SU-DHL-6 (cell line): ENCODE results near the gene TPST1.

Source experiments
- H2AFZ ChIP-seq: fragments of 200-600 bp; sonication (generic); 2 replicates; pipeline ENCODE4 v1.6.1; 2014; ENCODE audit warnings: low read depth, mild to moderate bottlenecking, moderate library complexity, mixed read lengths, antibody characterized with exemption, low read length; ENCODE audit not compliant: severe bottlenecking
- H3F3A ChIP-seq: fragments of 200-600 bp; shearing (Covaris generic); 2 replicates; pipeline ENCODE4 v1.6.0; 2016; ENCODE audit warnings: antibody characterized with exemption, mild to moderate bottlenecking; ENCODE audit not compliant: insufficient read depth
- H3K27ac ChIP-seq: fragments of 200-600 bp; sonication (generic); 2 replicates; pipeline ENCODE4 v1.5.1; 2016; ENCODE audit warnings: low read depth, mild to moderate bottlenecking, low read length, moderate library complexity, mixed read lengths
- H3K27me3 ChIP-seq: fragments of 200-600 bp; sonication (generic), shearing (Covaris generic); 2 replicates; pipeline ENCODE4 v1.6.0; 2014; ENCODE audit warnings: mild to moderate bottlenecking, low read length
- H3K36me3 ChIP-seq: fragments of 200-600 bp; sonication (generic); 2 replicates; pipeline ENCODE4 v1.6.1; 2014; ENCODE audit warnings: mild to moderate bottlenecking, low read length, mixed read lengths
- H3K4me2 ChIP-seq: fragments of 300-600, 200-600 bp; shearing (Covaris generic), sonication (generic); 2 replicates; pipeline ENCODE4 v1.6.0; 2014; ENCODE audit warnings: low read length, low read depth, mild to moderate bottlenecking; ENCODE audit not compliant: poor library complexity, severe bottlenecking
- H3K4me3 ChIP-seq: fragments of 200-600 bp; sonication (generic); 2 replicates; pipeline ENCODE4 v1.5.1; 2014; ENCODE audit warnings: antibody characterized with exemption, low read length, mild to moderate bottlenecking, mixed read lengths; ENCODE audit not compliant: insufficient read depth, poor library complexity, severe bottlenecking
- H3K79me2 ChIP-seq: fragments of 200-600 bp; sonication (generic); 2 replicates; pipeline ENCODE4 v1.6.1; 2014; ENCODE audit warnings: mild to moderate bottlenecking, low read length, moderate library complexity; ENCODE audit not compliant: insufficient read depth
- H3K9ac ChIP-seq: fragments of 200-600 bp; sonication (generic); 2 replicates; pipeline ENCODE4 v1.7.0; 2014; ENCODE audit warnings: mild to moderate bottlenecking, low read length
- H3K9me2 ChIP-seq: fragments of 200-600 bp; sonication (generic); replicated peaks from 2 replicates; pipeline ENCODE4 v1.6.1; 2014; ENCODE audit warnings: low read length; ENCODE audit not compliant: insufficient read depth
- H3K9me3 ChIP-seq: fragments of 200-600 bp; sonication (generic); 2 replicates; pipeline ENCODE4 v1.6.1; 2014; ENCODE audit warnings: low read length, mixed read lengths; ENCODE audit not compliant: insufficient read depth
- H4K20me1 ChIP-seq: fragments of 200-600 bp; sonication (generic); 2 replicates; pipeline ENCODE4 v1.6.1; 2014; ENCODE audit warnings: low read depth, mild to moderate bottlenecking, antibody characterized with exemption, low read length, moderate library complexity, mixed read lengths
- EZH2phosphoT487 ChIP-seq: fragments of 200-600 bp; sonication (generic), shearing (Covaris generic); conservative IDR thresholded peaks from 2 replicates; pipeline ENCODE4 v1.6.1; 2018; ENCODE audit warnings: mild to moderate bottlenecking, antibody characterized with exemption, low read length, moderate library complexity, mixed read lengths
- TF ChIP-seq, protein P1 (sequence below): fragments of 200-600 bp; sonication (generic); IDR thresholded peaks from one replicate; pipeline ENCODE4 v1.5.1; 2017; ENCODE audit warnings: antibody characterized with exemption, mild to moderate bottlenecking, low read length, moderate library complexity; ENCODE audit not compliant: insufficient read depth, poor library complexity, severe bottlenecking

TPST1 gene

GRCh38 chr7:66261941-66262340 is 56.8 kb downstream of the TPST1 start:
- Histone ChIP-seq H3K27me3 (no peaks in the 10 kb centered on the region), H3K27ac (no peak overlapping the region), H3K9me3 (peaks cover 36% of the 10 kb centered on the region; the same call in 1 of the 2 replicates), H3K4me3 (no peak overlapping the region), H3K9me2 (no peaks in the 10 kb centered on the region), H3K79me2 (no peaks in the 10 kb centered on the region), H2AFZ (no peak overlapping the region), H3K9ac (no peak overlapping the region), H3K4me2 (no peak overlapping the region), H4K20me1 (0 out of 2 replicates have a peak, but pooled peaks cover 4% of the 10 kb centered on the region), H3K36me3 (0 out of 2 replicates have a peak, but pooled peaks cover 4% of the 10 kb centered on the region), H3F3A (no peaks in the 10 kb centered on the region)
- no peak for TF ChIP-seq EZH2phosphoT487
- TF ChIP-seq, protein P1, sequence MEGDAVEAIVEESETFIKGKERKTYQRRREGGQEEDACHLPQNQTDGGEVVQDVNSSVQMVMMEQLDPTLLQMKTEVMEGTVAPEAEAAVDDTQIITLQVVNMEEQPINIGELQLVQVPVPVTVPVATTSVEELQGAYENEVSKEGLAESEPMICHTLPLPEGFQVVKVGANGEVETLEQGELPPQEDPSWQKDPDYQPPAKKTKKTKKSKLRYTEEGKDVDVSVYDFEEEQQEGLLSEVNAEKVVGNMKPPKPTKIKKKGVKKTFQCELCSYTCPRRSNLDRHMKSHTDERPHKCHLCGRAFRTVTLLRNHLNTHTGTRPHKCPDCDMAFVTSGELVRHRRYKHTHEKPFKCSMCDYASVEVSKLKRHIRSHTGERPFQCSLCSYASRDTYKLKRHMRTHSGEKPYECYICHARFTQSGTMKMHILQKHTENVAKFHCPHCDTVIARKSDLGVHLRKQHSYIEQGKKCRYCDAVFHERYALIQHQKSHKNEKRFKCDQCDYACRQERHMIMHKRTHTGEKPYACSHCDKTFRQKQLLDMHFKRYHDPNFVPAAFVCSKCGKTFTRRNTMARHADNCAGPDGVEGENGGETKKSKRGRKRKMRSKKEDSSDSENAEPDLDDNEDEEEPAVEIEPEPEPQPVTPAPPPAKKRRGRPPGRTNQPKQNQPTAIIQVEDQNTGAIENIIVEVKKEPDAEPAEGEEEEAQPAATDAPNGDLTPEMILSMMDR = no peak

DNA sequence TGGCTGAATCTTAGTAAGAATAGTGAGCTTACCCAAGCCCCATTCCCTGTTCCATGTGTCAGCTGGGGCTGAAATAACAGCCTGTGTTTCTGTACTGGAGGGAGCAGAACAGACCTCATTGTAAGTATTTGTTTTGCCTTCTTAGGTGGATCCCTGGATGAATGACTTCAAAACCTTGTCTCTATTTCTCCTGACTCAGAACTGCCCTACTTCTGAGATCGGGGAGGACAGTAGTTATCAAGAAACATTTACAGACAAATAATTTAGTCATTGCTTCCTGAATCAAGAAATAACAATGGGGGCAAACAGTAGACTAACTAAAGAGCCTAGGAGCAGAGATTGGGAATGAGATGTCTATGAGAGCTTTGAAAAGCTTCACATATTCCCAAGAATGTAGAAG is 58.8 kb downstream of the TPST1 start:
- no peaks in the 10 kb centered on the region for H3K79me2 ChIP-seq
- H3K27ac ChIP-seq = no peak overlapping the region
- no peaks in the 10 kb centered on the region for H3K27me3 ChIP-seq
- H2AFZ ChIP-seq = no peak overlapping the region
- no peaks in the 10 kb centered on the region for H3K9me2 ChIP-seq
- peaks cover 36% of the 10 kb centered on the region; the same call in 1 of the 2 replicates for H3K9me3 ChIP-seq
- no peak overlapping the region for H3K9ac ChIP-seq
- H3K4me2 ChIP-seq = no peak overlapping the region
- H4K20me1 ChIP-seq = no peaks in the 10 kb centered on the region
- H3K36me3 ChIP-seq = 0 out of 2 replicates have a peak, but pooled peaks cover 4% of the 10 kb centered on the region
- H3F3A ChIP-seq = no peaks in the 10 kb centered on the region
- H3K4me3 ChIP-seq = no peak overlapping the region
- no peak for TF ChIP-seq EZH2phosphoT487
- TF ChIP-seq, protein P1 = no peak

DNA sequence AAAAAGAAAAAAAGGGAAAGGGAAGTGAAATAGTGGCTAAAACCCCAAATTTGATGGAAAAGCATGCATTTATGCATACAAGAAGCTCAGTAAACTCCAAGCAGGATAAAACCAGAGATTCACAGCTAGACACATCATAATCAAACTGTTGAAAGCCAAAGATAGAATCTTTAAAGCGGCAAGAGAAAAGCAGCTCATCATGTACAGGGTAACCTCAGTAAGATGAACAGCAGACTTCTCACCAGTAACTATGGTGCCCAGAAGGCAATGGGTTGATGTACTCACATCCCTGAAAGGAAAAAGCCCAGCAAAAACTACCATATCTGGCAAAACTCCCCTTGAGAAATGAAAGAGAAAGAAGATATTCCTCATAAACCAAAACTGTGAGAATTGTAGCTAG is 60.4 kb downstream of the TPST1 start:
- Histone ChIP-seq H3K9ac (no peak overlapping the region), H3K4me3 (no peak overlapping the region), H3K9me2 (no peaks in the 10 kb centered on the region), H3K27ac (no peak overlapping the region), H3K36me3 (0 out of 2 replicates have a peak, but pooled peaks cover 4% of the 10 kb centered on the region), H2AFZ (no peak overlapping the region), H3K9me3 (peaks cover 36% of the 10 kb centered on the region; the same call in 1 of the 2 replicates), H4K20me1 (no peaks in the 10 kb centered on the region), H3K4me2 (no peak overlapping the region), H3K79me2 (no peaks in the 10 kb centered on the region), H3F3A (no peaks in the 10 kb centered on the region), H3K27me3 (no peaks in the 10 kb centered on the region)
- TF ChIP-seq EZH2phosphoT487 = no peak
- TF ChIP-seq, protein P1 = no peak
